Transverse colon (tissue), 4 donors: ENCODE data around the gene AQP5. TPM values are rescaled to one million over a fixed set of nuclear protein-coding genes. Genes with fewer than 3 reads are reported as not detected.

ENCODE experiments used
- DNase-seq: peaks from one replicate; pipeline ENCODE4 v3.0.0-alpha.2; 2019
- H3K27ac ChIP-seq, 4 donors: fragments of 200-600 bp; sonication (generic); 2 replicates each; pipeline ENCODE4 v1.5.1; 2016 to 2018; ENCODE audit warnings: inconsistent platforms in 4 of 4
- H3K27me3 ChIP-seq: fragments of 200-600 bp; sonication (generic); 2 replicates; pipeline ENCODE4 v1.5.1; 2017; ENCODE audit warnings: inconsistent platforms
- H3K36me3 ChIP-seq, 4 donors: fragments of 200-600 bp; sonication (generic); 2 replicates each; pipeline ENCODE4 v1.5.1; 2017 to 2019; ENCODE audit warnings: inconsistent platforms in 4 of 4
- H3K4me1 ChIP-seq, 4 donors: fragments of 200-600 bp; sonication (generic); 2 replicates each; pipeline ENCODE4 v1.5.1; 2017 to 2020; ENCODE audit warnings: inconsistent platforms in 4 of 4
- H3K4me3 ChIP-seq, 4 donors: fragments of 200-600 bp; sonication (generic); 1 replicate in 1 of 4; 2 replicates in 3 of 4; pipeline versions ENCODE4 v1.5.1 to v1.6.1; 2017 to 2019; ENCODE audit warnings: inconsistent platforms in 4 of 4
- H3K9me3 ChIP-seq, 2 donors: fragments of 200-600 bp; sonication (generic); 2 replicates each; pipeline ENCODE4 v1.5.1; 2017 to 2019; ENCODE audit warnings: inconsistent platforms in 2 of 2
- CTCF ChIP-seq, 5 experiments: fragments of 200-600 bp in 3 of 5; fragments of 450-650 bp in 2 of 5; sonication (generic) in 3 of 5; IDR thresholded peaks; 1 replicate in 2 of 5; 2 replicates in 3 of 5; pipeline ENCODE4 v1.5.1; 2016 to 2017; ENCODE audit warnings: antibody characterized with exemption in 5 of 5, inconsistent platforms in 3 of 5, mild to moderate bottlenecking in 2 of 5, moderate library complexity in 1 of 5
- EP300 ChIP-seq: sonication (generic); formaldehyde crosslinking; IDR thresholded peaks from one replicate; pipeline ENCODE4 v1.6.1; 2017; ENCODE audit warnings: antibody characterized with exemption, low read depth
- POLR2A ChIP-seq: fragments of 450-650 bp; IDR thresholded peaks from one replicate; pipeline ENCODE4 v1.6.1; 2016; ENCODE audit warnings: antibody characterized with exemption, mild to moderate bottlenecking, moderate library complexity
- POLR2AphosphoS5 ChIP-seq, 3 donors: sonication (generic); formaldehyde crosslinking; IDR thresholded peaks; one replicate each; pipeline ENCODE4 v1.6.1; 2016; ENCODE audit warnings: antibody characterized with exemption in 3 of 3
- WGBS, 2 donors: methylation state at CpG; one replicate each; pipeline ENCODE4 v1.1.5; 2018; ENCODE audit warnings: low coverage in 1 of 2; 5-methylcytosine and 5-hydroxymethylcytosine counted together
- in situ Hi-C, 4 donors: fragments of 200-750 bp; cut with MboI; loops; one replicate each; pipeline versions ENCODE4 v1.15.0 to v1.15.1; 2017; ENCODE audit warnings: low sequenced_read_pairs in 3 of 4, low pct_ligation_motif_present in 1 of 4, low pct_unique_long_range_greater_than_20kb in 1 of 4
- intact Hi-C: fragments of 100-400 bp; cut with DNase I; formaldehyde crosslinking; loops from one replicate; pipeline ENCODE4 v1.15.1; 2023; ENCODE audit warnings: low total_unique reads
- total RNA-seq, 4 donors: library from RNA; depleted of rRNA; stranded (reverse); fragments of >200 nt; gene quantifications; one replicate each; pipeline ENCODE4 v1.1.0, GENCODE V29; 2016

AQP5 gene
- total RNA-seq, 4 donors from 2014 or later, result not detected

GRCh38 chr12:49933796-49934195 is 27.9 kb upstream of the AQP5 start:
- WGBS, 2 donors, result 82% methylated on average over 5 of the region's 5 CpGs; no CpG with 5 or more reads in 1 of the 2 donors
- intact Hi-C loops, result no loop called here

GRCh38 chr12:49934505-49934904 is 27.2 kb upstream of the AQP5 start:
- intact Hi-C loops (no loop called here), in situ Hi-C loops (no loop called here)
- no peak overlapping the region for H3K27ac ChIP-seq
- H3K27me3 ChIP-seq, result no peaks in the 10 kb centered on the region
- H3K36me3 ChIP-seq, result no peaks in the 10 kb centered on the region
- no peaks in the 10 kb centered on the region for H3K4me1 ChIP-seq
- DNase-seq, result no peak
- H3K4me3 ChIP-seq, result no peak overlapping the region
- 90 to 93% methylated on average over 3 of the region's 3 CpGs for WGBS, 2 donors
- TF ChIP-seq POLR2AphosphoS5 (IDR thresholded peaks at IDR 0.05), result no peak
- TF ChIP-seq POLR2A, result no peak
- TF ChIP-seq CTCF (IDR thresholded peaks at IDR 0.05), result no peak
- TF ChIP-seq EP300, result no peak
- no peaks in the 10 kb centered on the region for H3K9me3 ChIP-seq

More at GRCh38 chr12:49933796-49934195, 27.9 kb upstream of the AQP5 start:
- no peaks in the 10 kb centered on the region for H3K9me3 ChIP-seq
- in situ Hi-C loops, result no loop called here
- H3K4me1 ChIP-seq, result no peaks in the 10 kb centered on the region
- H3K4me3 ChIP-seq, result no peak overlapping the region
- DNase-seq, result no peak
- no peaks in the 10 kb centered on the region for H3K27me3 ChIP-seq
- TF ChIP-seq POLR2A, result no peak
- TF ChIP-seq EP300, result no peak
- no peak for TF ChIP-seq CTCF (IDR thresholded peaks at IDR 0.05)
- no peak for TF ChIP-seq POLR2AphosphoS5 (IDR thresholded peaks at IDR 0.05)
- no peak overlapping the region for H3K27ac ChIP-seq
- H3K36me3 ChIP-seq, result no peaks in the 10 kb centered on the region

- Histone ChIP-seq H3K27me3 (no peaks in the 10 kb centered on the region), H3K4me3 (no peak overlapping the region), H3K4me1 (no peaks in the 10 kb centered on the region), H3K9me3 (no peaks in the 10 kb centered on the region), H3K36me3 (no peaks in the 10 kb centered on the region), H3K27ac (no peak overlapping the region)
- intact Hi-C loops, result no loop called here
- TF ChIP-seq POLR2AphosphoS5 (IDR thresholded peaks at IDR 0.05), result no peak
- no peak for TF ChIP-seq POLR2A
- TF ChIP-seq CTCF (IDR thresholded peaks at IDR 0.05), result no peak
- no peak for TF ChIP-seq EP300
- DNase-seq, result no peak
- 84 to 94% methylated on average over 3 of the region's 3 CpGs for WGBS, 2 donors
- in situ Hi-C loops, result no loop called here
Measured at GRCh38 chr12:49936925-49937324, 24.7 kb upstream of the AQP5 start.

- no peaks in the 10 kb centered on the region for H3K27me3 ChIP-seq
- WGBS, 2 donors, result 92% methylated on average over 7 of the region's 8 CpGs; no CpG with 5 or more reads in 1 of the 2 donors
- H3K4me1 ChIP-seq, result no peaks in the 10 kb centered on the region
- in situ Hi-C loops (no loop called here), intact Hi-C loops (no loop called here)
- H3K9me3 ChIP-seq, result no peaks in the 10 kb centered on the region
- H3K27ac ChIP-seq, result no peak overlapping the region
- no peaks in the 10 kb centered on the region for H3K36me3 ChIP-seq
- H3K4me3 ChIP-seq, result no peak overlapping the region
- DNase-seq, result no peak
- TF ChIP-seq EP300 (no peak), POLR2AphosphoS5 (IDR thresholded peaks at IDR 0.05) (no peak), POLR2A (no peak), CTCF (IDR thresholded peaks at IDR 0.05) (no peak)
Measured at GRCh38 chr12:49937639-49938300, 23.9 kb upstream of the AQP5 start.
